IMR-90 (cell line): ENCODE results near the gene ANO1. TPM values are rescaled to one million over a fixed set of nuclear protein-coding genes. Genes with fewer than 3 reads are reported as not detected.

ENCODE experiments used
- ATAC-seq: fragments of 200-7000 bp; cut with Tn5 transposase; 2 replicates; pipeline ENCODE4 v1.9.1; 2020; ENCODE audit warnings: low read depth, mild to moderate bottlenecking, moderate library complexity
- BruUV-seq: library from RNA; stranded (reverse); fragments of 400-500 nt; replicated peaks from 2 replicates; lab custom pipeline; 2021; lab: Mats Ljungman, UMichigan
- CTCF ChIA-PET: fragments of 300-600 bp; formaldehyde crosslinking; extraction: SDS; loops from one replicate; lab custom pipeline; 2021; ENCODE audit warnings: antibody characterized with exemption; lab: Yijun Ruan, JAX
- POLR2A ChIA-PET: fragments of 300-600 bp; sonication (Branson Sonifier 250); formaldehyde crosslinking; loops from one replicate; lab custom pipeline; 2022; ENCODE audit warnings: antibody characterized with exemption; ENCODE audit not compliant: unreplicated experiment; lab: Charles Lee
- DNase-seq: peaks from one replicate; pipeline ENCODE4 v3.0.0; 2013
- H2AFZ ChIP-seq: replicated peaks from 2 replicates; pipeline ENCODE3; 2013; ENCODE audit warnings: low read length, mild to moderate bottlenecking; ENCODE audit not compliant: poor library complexity
- H2AK5ac ChIP-seq: 2 replicates; pipeline ENCODE4 v1.6.1; 2013; ENCODE audit warnings: low read depth, low read length, inconsistent platforms
- H2AK9ac ChIP-seq: replicated peaks from 2 replicates; pipeline ENCODE3; 2013; ENCODE audit warnings: mild to moderate bottlenecking, low read depth, low read length, moderate library complexity; ENCODE audit not compliant: poor library complexity
- H2BK120ac ChIP-seq: 2 replicates; pipeline ENCODE4 v1.6.1; 2013; ENCODE audit warnings: low read depth, low read length, inconsistent platforms
- H2BK15ac ChIP-seq: 3 replicates; pipeline ENCODE4 v1.6.1; 2013; ENCODE audit warnings: low read depth, low read length, inconsistent platforms
- H2BK20ac ChIP-seq: 2 replicates; pipeline ENCODE4 v1.6.1; 2013; ENCODE audit warnings: low read depth, mild to moderate bottlenecking, inconsistent platforms, low read length, moderate library complexity
- H2BK5ac ChIP-seq: 2 replicates; pipeline ENCODE4 v1.6.1; 2013; ENCODE audit warnings: mild to moderate bottlenecking, low read depth, low read length, inconsistent platforms; ENCODE audit not compliant: poor library complexity, severe bottlenecking
- H3K14ac ChIP-seq: replicated peaks from 2 replicates; pipeline ENCODE4 v1.6.1; 2013; ENCODE audit warnings: low read depth, low read length, inconsistent platforms
- H3K18ac ChIP-seq: 2 replicates; pipeline ENCODE4 v1.6.1; 2013; ENCODE audit warnings: low read depth, low read length, control low read depth
- H3K23ac ChIP-seq: 2 replicates; pipeline ENCODE4 v1.6.1; 2013; ENCODE audit warnings: low read depth, low read length, inconsistent platforms
- H3K27ac ChIP-seq: 2 replicates; pipeline ENCODE4 v1.5.1; 2013; ENCODE audit warnings: mild to moderate bottlenecking, control low read depth, low read length; ENCODE audit not compliant: insufficient read depth
- H3K27me3 ChIP-seq: 2 replicates; pipeline ENCODE4 v1.6.1; 2013; ENCODE audit warnings: low read length; ENCODE audit not compliant: control insufficient read depth, insufficient read depth
- H3K36me3 ChIP-seq: 2 replicates; pipeline ENCODE4 v1.6.1; 2013; ENCODE audit warnings: low read length, mixed read lengths; ENCODE audit not compliant: control insufficient read depth, insufficient read depth
- H3K4ac ChIP-seq: 2 replicates; pipeline ENCODE4 v1.6.1; 2013; ENCODE audit warnings: low read depth, low read length, inconsistent platforms
- H3K4me1 ChIP-seq: 2 replicates; pipeline ENCODE4 v1.6.1; 2013; ENCODE audit warnings: low read length, mixed read lengths; ENCODE audit not compliant: control insufficient read depth, insufficient read depth
- H3K4me2 ChIP-seq: 2 replicates; pipeline ENCODE4 v1.6.1; 2013; ENCODE audit warnings: low read depth, mild to moderate bottlenecking, control low read depth, low read length, moderate library complexity
- H3K4me3 ChIP-seq: 2 replicates; pipeline ENCODE4 v1.5.1; 2013; ENCODE audit warnings: low read depth, mild to moderate bottlenecking, control low read depth, low read length, moderate library complexity; ENCODE audit not compliant: insufficient read depth
- H3K56ac ChIP-seq: 2 replicates; pipeline ENCODE4 v1.6.1; 2013; ENCODE audit warnings: low read length, inconsistent platforms; ENCODE audit not compliant: insufficient read depth; ENCODE audit errors: extremely low read depth
- H3K79me1 ChIP-seq, 2 experiments: 2 replicates each; pipeline ENCODE4 v1.6.1; 2013; ENCODE audit warnings: low read length in 2 of 2, inconsistent platforms in 1 of 2, low read depth in 1 of 2
- H3K9ac ChIP-seq: 2 replicates; pipeline ENCODE4 v1.6.1; 2013; ENCODE audit warnings: low read depth, low read length, control low read depth
- H3K9me1 ChIP-seq: 2 replicates; pipeline ENCODE4 v1.6.1; 2013; ENCODE audit warnings: low read length, inconsistent platforms; ENCODE audit not compliant: insufficient read depth
- H3K9me3 ChIP-seq: 2 replicates; pipeline ENCODE4 v1.6.1; 2013; ENCODE audit warnings: low read length; ENCODE audit not compliant: control insufficient read depth, insufficient read depth
- H4K20me1 ChIP-seq: 2 replicates; pipeline ENCODE4 v1.6.1; 2013; ENCODE audit warnings: low read length, inconsistent platforms; ENCODE audit not compliant: insufficient read depth
- H4K5ac ChIP-seq: 2 replicates; pipeline ENCODE4 v1.6.1; 2013; ENCODE audit warnings: mild to moderate bottlenecking, low read depth, low read length, control low read depth
- H4K8ac ChIP-seq, 2 experiments: 2 replicates each; pipeline ENCODE4 v1.6.1; 2013; ENCODE audit warnings: low read depth in 2 of 2, low read length in 2 of 2, control low read depth in 1 of 2, inconsistent platforms in 1 of 2
- H4K91ac ChIP-seq: 2 replicates; pipeline ENCODE4 v1.6.1; 2013; ENCODE audit warnings: low read depth, low read length, inconsistent platforms; ENCODE audit not compliant: insufficient read depth
- BHLHE40 ChIP-seq: fragments of 150-350 bp; IDR thresholded peaks from 2 replicates; pipeline ENCODE4 v1.6.1; 2016; ENCODE audit warnings: mild to moderate bottlenecking, low read depth, low read length
- MAFK ChIP-seq: IDR thresholded peaks from 2 replicates; pipeline ENCODE4 v1.6.1; 2012; ENCODE audit warnings: low read depth, low read length, improper control_type of control experiment
- MAZ ChIP-seq: IDR thresholded peaks from 2 replicates; pipeline ENCODE4 v1.6.1; 2012; ENCODE audit warnings: low read depth, mild to moderate bottlenecking, low read length, improper control_type of control experiment, moderate library complexity, borderline replicate concordance
- MXI1 ChIP-seq: IDR thresholded peaks from 2 replicates; pipeline ENCODE4 v1.6.1; 2012; ENCODE audit warnings: low read depth, mild to moderate bottlenecking, low read length, moderate library complexity, borderline replicate concordance
- RAD21 ChIP-seq: IDR thresholded peaks from 2 replicates; pipeline ENCODE4 v1.6.1; 2012; ENCODE audit warnings: low read length, improper control_type of control experiment
- RCOR1 ChIP-seq: IDR thresholded peaks from 2 replicates; pipeline ENCODE4 v1.6.1; 2012; ENCODE audit warnings: mild to moderate bottlenecking, low read length, improper control_type of control experiment; ENCODE audit not compliant: insufficient replicate concordance
- SMC3 ChIP-seq: fragments of 150-350 bp; IDR thresholded peaks from 2 replicates; pipeline ENCODE4 v1.6.1; 2016; ENCODE audit warnings: low read depth, mild to moderate bottlenecking, antibody characterized with exemption, low read length, moderate library complexity
- WGBS, 2 experiments: methylation state at CpG; one replicate each; pipeline versions ENCODE4 v1.1.5 to v1.1.7; 2013; ENCODE audit warnings: missing lambda C conversion rate in 2 of 2; ENCODE audit not compliant: insufficient read length in 1 of 2; ENCODE audit errors: extremely low coverage in 2 of 2; 5-methylcytosine and 5-hydroxymethylcytosine counted together
- dilution Hi-C: fragments of 300-500 bp; cut with HindIII; formaldehyde crosslinking; loops from one replicate; pipeline ENCODE4 v1.14.3; 2018; ENCODE audit warnings: low sequenced_read_pairs; ENCODE audit not compliant: unreplicated experiment
- in situ Hi-C: fragments of 300-500 bp; cut with MboI; formaldehyde crosslinking; loops from 3 replicates; pipeline ENCODE4 v1.14.3; 2019; ENCODE audit warnings: low sequenced_read_pairs, inconsistent platforms, mixed read lengths
- intact Hi-C: fragments of 100-400 bp; cut with micrococcal nuclease; formaldehyde crosslinking; loops from 2 replicates; pipeline ENCODE4 v1.10.0; 2022
- polyA plus RNA-seq, 3 experiments: library from polyadenylated mRNA; depleted of rRNA; stranded (reverse); fragments of >200 nt; gene quantifications; 2 replicates each; pipeline ENCODE4 v1.2.3, GENCODE V29; 2012; ENCODE audit warnings: low replicate concordance in 1 of 3
- total RNA-seq: library from RNA; depleted of rRNA; stranded (reverse); fragments of >200 nt; gene quantifications from 2 replicates; pipeline ENCODE4 v1.2.3, GENCODE V29; 2012
- TF ChIP-seq, protein P1 (sequence below): fragments of 150-350 bp; IDR thresholded peaks from 2 replicates; pipeline ENCODE4 v1.6.1; 2017; ENCODE audit warnings: mild to moderate bottlenecking, antibody characterized with exemption, low read length, low read depth
- TF ChIP-seq, protein P2 (sequence below): conservative IDR thresholded peaks from 2 replicates; pipeline ENCODE4 v1.5.1; 2012; ENCODE audit warnings: mild to moderate bottlenecking, low read depth, low read length, improper control_type of control experiment

ANO1 gene
- total and polyA plus RNA-seq, 2 of the 4 experiments (the other 2 are of a cell fraction), result 4.1 to 10.7 TPM

DNA sequence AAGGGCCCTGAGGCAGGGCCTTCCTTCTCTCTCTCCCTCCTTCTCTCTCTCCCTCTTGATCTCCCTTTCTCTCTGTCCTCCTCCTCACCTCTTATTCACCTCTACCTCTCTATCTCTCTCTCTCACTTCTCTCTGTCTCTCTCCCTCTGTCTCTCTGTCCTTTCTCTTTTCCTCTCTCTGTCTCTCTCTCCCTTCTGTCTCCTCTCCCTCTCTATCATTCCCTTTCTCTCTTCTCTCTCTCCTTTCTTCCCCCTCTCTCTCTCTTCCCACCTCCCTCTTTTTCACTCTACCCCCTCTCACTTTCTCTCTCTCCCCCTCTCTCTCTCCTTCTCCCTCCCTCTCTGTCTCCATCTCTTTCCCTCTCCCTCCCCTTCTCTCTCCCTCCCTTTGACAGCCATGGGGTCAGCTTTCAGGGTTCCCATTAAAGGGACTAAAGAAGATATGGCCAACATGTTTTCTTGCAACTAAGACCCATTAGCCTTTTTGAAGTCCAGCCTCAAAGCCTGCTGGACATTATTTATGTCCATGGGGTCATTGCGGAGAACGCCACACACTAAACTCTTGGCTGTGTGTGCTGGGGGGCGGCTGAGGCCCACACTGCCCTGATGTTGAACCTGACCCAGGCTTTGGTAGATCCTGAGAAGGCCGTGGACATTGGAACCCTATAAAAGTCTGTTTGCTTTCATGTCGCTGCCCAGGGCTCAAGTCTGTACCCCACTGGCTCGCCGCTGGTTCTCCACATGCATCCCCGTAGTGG lies 15.0 kb downstream of the ANO1 start:
- no peaks in the 10 kb centered on the region for H3K27me3 ChIP-seq
- in situ Hi-C loops, result no loop called here
- H4K5ac ChIP-seq, result no peak overlapping the region
- ChIA-PET CTCF (no interaction called here), POLR2A (no interaction called here)
- no peak overlapping the region for H2AK5ac ChIP-seq
- no peak overlapping the region for H2BK15ac ChIP-seq
- H2AFZ ChIP-seq, result no peak overlapping the region
- H3K9me3 ChIP-seq, result peaks cover 3% of the 10 kb centered on the region
- no peak overlapping the region for H3K4ac ChIP-seq
- no peak overlapping the region for H2BK5ac ChIP-seq
- peaks cover 2% of the 10 kb centered on the region; the same call in 1 of the 2 replicates for H3K4me1 ChIP-seq
- no peak overlapping the region for H3K56ac ChIP-seq
- H2BK20ac ChIP-seq, result no peak overlapping the region
- no peak overlapping the region for H3K4me2 ChIP-seq
- H3K36me3 ChIP-seq, result no peaks in the 10 kb centered on the region; the same call in 1 of the 2 replicates
- TF ChIP-seq, protein P1, sequence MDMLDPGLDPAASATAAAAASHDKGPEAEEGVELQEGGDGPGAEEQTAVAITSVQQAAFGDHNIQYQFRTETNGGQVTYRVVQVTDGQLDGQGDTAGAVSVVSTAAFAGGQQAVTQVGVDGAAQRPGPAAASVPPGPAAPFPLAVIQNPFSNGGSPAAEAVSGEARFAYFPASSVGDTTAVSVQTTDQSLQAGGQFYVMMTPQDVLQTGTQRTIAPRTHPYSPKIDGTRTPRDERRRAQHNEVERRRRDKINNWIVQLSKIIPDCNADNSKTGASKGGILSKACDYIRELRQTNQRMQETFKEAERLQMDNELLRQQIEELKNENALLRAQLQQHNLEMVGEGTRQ, result no peak
- TF ChIP-seq MAFK (no peak), BHLHE40 (no peak), RCOR1 (no peak), MXI1 (no peak), MAZ (no peak), RAD21 (no peak), SMC3 (no peak)
- TF ChIP-seq, protein P2, sequence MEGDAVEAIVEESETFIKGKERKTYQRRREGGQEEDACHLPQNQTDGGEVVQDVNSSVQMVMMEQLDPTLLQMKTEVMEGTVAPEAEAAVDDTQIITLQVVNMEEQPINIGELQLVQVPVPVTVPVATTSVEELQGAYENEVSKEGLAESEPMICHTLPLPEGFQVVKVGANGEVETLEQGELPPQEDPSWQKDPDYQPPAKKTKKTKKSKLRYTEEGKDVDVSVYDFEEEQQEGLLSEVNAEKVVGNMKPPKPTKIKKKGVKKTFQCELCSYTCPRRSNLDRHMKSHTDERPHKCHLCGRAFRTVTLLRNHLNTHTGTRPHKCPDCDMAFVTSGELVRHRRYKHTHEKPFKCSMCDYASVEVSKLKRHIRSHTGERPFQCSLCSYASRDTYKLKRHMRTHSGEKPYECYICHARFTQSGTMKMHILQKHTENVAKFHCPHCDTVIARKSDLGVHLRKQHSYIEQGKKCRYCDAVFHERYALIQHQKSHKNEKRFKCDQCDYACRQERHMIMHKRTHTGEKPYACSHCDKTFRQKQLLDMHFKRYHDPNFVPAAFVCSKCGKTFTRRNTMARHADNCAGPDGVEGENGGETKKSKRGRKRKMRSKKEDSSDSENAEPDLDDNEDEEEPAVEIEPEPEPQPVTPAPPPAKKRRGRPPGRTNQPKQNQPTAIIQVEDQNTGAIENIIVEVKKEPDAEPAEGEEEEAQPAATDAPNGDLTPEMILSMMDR, result no peak
- ATAC-seq (no peak), DNase-seq (no peak)
- no peak overlapping the region for H4K8ac ChIP-seq
- intact Hi-C loops, result no loop called here
- H4K20me1 ChIP-seq, result 0 out of 2 replicates have a peak, but pooled peaks cover 4% of the 10 kb centered on the region
- no TSS peak for BruUV-seq
- no peak overlapping the region for H2AK9ac ChIP-seq
- peaks cover 5% of the 10 kb centered on the region; the same call in 1 of the 2 replicates for H3K9me1 ChIP-seq
- no peak overlapping the region for H4K91ac ChIP-seq
- H3K14ac ChIP-seq, result no peak overlapping the region
- peaks cover 0 to 18% of the 10 kb centered on the region in 2 experiments; a peak in 2 of 4 replicates for H3K79me1 ChIP-seq
- H3K9ac ChIP-seq, result no peak overlapping the region
- no peak overlapping the region for H3K18ac ChIP-seq
- H3K4me3 ChIP-seq, result no peak overlapping the region
- 75% methylated on average over 3 of the region's 8 CpGs; no CpG with 5 or more reads in 1 of the 2 experiments for WGBS, 2 experiments
- no peak overlapping the region for H3K23ac ChIP-seq
- no peak overlapping the region for H3K27ac ChIP-seq
- no peak overlapping the region for H2BK120ac ChIP-seq
- dilution Hi-C loops, result no loop called here
